Retina (tissue), 1 donor: ENCODE data around the gene GPC1.
"Not testable (repeated sequence)": the region's sequence is repeated elsewhere in the genome, so short reads cannot be mapped to it uniquely, and the experiment has no call there.

Experiments used
- DNase-seq: peaks from one replicate; pipeline ENCODE4 v3.0.0-alpha.2; 2016

GPC1 gene

GRCh38 chr2:240469239-240469636 lies 33.8 kb downstream of the GPC1 start:
- peak; percentile 49 for DNase-seq

- no peak for DNase-seq
Measured at GRCh38 chr2:240469740-240470139, 34.3 kb downstream of the GPC1 start.

GRCh38 chr2:240472078-240472790 lies 36.8 kb downstream of the GPC1 start:
- DNase-seq = no peak

GRCh38 chr2:240473211-240473610 lies 37.7 kb downstream of the GPC1 start:
- DNase-seq = no peak

GRCh38 chr2:240477916-240478315 lies 42.5 kb downstream of the GPC1 start:
- DNase-seq = no peak

GRCh38 chr2:240478346-240479110 lies 43.1 kb downstream of the GPC1 start:
- DNase-seq = no peak

- no peak for DNase-seq
Measured at GRCh38 chr2:240479111-240479501, 43.6 kb downstream of the GPC1 start.

GRCh38 chr2:240480834-240481623 lies 45.6 kb downstream of the GPC1 start:
- DNase-seq = no peak

GRCh38 chr2:240481720-240482119 lies 46.3 kb downstream of the GPC1 start:
- no peak for DNase-seq

- DNase-seq = no peak
Measured at GRCh38 chr2:240482141-240482540, 46.7 kb downstream of the GPC1 start.

- no peak for DNase-seq
Measured at GRCh38 chr2:240491483-240491882, 56.0 kb downstream of the GPC1 start.

- DNase-seq = no peak
Measured at GRCh38 chr2:240494194-240494793, 58.8 kb downstream of the GPC1 start.

- DNase-seq = not testable (repeated sequence)
Measured at GRCh38 chr2:240494942-240495341, 59.5 kb downstream of the GPC1 start.

GRCh38 chr2:240497082-240497481 lies 61.6 kb downstream of the GPC1 start:
- not testable (repeated sequence) for DNase-seq

- DNase-seq = no peak
Measured at GRCh38 chr2:240498171-240498957, 62.9 kb downstream of the GPC1 start.

GRCh38 chr2:240498958-240499260 lies 63.4 kb downstream of the GPC1 start:
- DNase-seq = no peak

- DNase-seq = no peak
Measured at GRCh38 chr2:240499309-240500301, 64.1 kb downstream of the GPC1 start.

- no peak for DNase-seq
Measured at GRCh38 chr2:240500561-240501423, 65.3 kb downstream of the GPC1 start.

GRCh38 chr2:240501531-240501991 lies 66.1 kb downstream of the GPC1 start:
- no peak for DNase-seq

- no peak for DNase-seq
Measured at GRCh38 chr2:240502059-240502429, 66.6 kb downstream of the GPC1 start.
